G401 (cell line): ENCODE measurements around the gene POLG. TPM values are rescaled to one million over a fixed set of nuclear protein-coding genes. Genes with fewer than 3 reads are reported as not detected.
A peak's percentile ranks its signal among the peaks of the same experiment; 100 is the strongest.

ENCODE experiments used
- DNase-seq: peaks from one replicate; pipeline ENCODE4 v3.0.0-alpha.2; 2015; ENCODE audit warnings: low spot score
- in situ Hi-C: cut with HindIII; loops from 2 replicates; pipeline ENCODE4 v1.10.0; 2016; ENCODE audit warnings: low sequenced_read_pairs, mixed read lengths
- total RNA-seq: library from RNA; depleted of rRNA; stranded (reverse); fragments of >200 nt; shearing (Covaris generic); gene quantifications from 2 replicates; pipeline ENCODE4 v1.2.3, GENCODE V29; 2014; rRNA removed

The POLG gene
- total RNA-seq = 93.8 and 95.5 TPM in 2 replicates

DNA sequence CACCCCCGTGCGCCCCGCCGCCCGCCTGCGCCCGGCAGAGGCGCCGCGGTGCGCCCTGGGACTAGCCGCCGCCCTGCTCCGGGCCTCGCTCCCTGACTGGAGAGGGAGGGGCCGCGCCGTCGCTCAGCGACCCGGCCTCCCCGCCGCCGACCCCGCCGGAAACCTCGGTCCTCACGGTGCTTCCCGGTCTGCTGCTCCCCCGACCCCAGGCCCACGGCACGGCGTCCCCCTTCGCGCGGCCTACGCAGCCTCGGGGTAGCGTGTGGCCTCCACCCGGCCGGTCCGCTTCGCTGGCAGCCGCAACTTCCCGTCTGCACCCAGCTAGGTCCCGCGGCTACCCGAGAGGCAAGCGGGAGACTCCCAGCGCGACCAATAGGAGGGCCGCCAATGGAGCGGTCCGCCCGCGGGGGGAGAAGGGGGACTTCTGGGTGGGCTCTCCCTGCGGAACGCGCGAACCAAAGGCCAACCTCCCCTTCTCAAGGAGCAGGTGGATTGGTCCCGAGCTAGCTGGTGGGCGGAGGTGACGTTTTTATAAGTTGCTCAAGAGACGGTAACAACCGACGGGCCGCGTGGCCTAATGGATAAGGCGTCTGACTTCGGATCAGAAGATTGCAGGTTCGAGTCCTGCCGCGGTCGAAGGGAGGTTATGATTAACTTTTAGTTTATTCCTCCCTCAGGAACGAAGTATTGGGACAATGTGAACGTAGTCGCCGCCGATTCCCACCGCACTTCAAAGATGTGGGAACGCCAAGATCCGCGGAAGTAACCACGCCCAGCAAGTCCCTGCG, at the start of gene POLG:
Gene POLG (minus strand): TSS at position 315 of the 788 bp plus-strand sequence. CDS start 1,070 bp downstream, outside the sequence.
- peak; percentile 99 for DNase-seq
- in situ Hi-C loops = no loop called here

DNA sequence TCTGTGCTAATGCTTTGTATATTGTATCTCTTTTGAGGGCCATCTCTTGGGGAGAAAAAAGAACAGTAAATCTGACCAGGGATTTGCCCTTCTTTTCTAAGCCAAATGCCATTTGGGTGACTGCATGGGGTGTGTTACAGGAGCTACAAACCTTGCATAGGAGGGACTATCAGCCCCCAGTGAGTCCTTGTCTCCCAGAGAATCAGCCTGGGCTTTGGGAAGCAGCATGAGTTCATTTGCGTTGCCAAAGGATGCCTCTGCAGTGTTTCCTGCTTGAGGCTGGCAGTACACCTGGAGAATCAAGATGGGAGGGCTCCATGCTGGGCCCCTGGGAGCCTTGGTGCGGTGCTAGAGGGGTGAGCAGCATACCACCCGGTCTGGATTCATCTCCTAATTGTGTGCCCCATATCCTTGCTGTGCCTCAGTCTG, 49.6 kb upstream of the POLG start:
- DNase-seq = no peak
- in situ Hi-C loops = no loop called here

DNA sequence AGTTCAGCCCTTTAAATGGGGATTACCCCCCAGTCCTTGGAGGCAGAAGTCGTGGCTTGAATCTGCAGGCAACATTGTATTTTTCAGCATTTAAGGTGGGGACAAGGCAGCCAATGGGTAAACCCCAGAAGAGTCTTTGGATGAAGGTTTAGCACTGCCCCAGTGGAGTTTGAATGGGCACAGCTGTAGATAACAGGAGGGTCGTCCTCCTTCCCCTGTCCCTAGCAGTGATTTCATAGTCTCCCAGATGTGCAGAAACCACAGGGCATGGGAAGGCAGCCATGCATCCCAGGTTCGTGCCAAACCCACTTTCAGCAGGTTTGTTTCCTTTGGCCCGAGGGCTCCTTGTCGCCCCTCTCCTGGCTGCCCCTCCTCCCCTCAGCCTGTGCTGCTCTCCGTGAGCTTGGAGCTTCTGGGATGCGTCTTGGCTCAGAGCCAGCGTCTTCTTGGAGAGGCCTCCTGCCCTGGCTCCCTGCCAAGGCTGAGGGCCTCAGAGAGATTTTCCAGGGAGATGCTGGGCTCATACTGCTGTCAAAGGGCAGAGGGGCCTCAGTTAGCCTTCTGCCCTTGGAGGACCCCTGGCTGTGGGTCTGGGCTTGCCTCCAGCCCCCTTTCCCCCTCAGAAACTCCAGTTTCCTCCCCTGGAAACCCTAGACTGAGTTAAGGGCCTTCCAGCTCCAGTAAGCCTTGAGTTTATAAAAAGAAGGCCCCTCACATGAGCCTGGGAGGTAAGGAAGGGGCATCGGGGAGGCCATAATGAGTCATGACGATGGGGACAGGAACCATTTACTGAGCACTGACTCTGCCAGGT, 48.9 kb upstream of the POLG start:
- in situ Hi-C loops = no loop called here
- DNase-seq = peak; percentile 92

DNA sequence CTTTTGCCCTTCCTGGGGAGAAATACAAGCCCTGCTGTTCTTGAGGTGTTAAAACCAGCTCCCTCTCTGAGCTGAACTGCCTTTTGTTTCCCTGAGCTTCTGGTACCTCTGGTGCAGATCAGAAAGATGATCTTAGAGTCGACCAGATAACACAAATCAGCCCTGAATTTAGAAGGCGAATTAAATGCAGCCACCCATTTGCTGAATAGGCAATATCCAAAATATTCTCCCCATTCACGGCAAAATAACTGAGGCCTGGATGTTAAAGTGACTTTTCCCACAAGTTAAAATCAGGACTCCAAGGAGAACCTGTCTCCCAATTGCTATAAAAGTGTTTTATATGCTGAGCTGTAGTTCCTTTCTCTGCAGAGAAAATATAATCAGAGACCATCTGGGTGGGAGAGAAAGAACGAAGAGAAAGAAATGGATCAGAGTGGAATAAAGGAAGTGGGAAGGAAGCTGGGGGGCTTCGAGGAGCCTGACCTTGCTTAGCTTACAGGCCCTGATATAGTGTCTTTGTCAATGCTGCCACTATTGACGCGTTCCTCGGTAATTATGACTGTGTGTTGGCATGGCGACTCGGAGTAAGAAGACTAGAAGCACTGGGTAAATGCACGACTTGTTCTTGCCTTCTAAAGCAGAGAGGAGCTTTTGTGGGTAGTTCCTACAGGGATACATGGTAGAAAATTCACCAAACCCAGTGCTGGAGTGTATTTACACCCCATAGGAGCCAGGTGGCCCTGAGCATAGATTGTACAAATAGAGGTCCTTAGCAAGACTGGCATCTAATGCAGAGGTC, 47.5 kb upstream of the POLG start:
- no peak for DNase-seq
- in situ Hi-C loops = no loop called here

DNA sequence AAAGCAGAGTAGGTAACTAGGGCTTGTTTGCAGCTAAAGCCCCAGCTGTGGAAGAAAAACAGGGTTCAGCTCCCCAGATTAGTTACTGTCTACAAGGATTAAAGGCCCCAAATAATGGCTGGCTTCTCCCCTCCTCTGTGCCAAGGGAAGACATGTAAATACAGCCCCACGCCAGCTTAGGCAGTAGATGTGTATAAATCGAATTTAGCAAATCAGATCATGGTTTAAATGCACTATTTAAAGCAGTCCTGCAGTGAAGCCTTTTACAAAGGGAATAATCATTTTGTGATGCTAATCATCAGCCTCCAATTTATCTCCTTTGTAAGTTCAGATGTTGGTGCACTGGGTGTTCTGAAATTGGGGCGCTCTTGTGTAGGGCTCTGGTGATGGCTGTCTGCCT, 46.7 kb upstream of the POLG start:
- in situ Hi-C loops = no loop called here
- no peak for DNase-seq

DNA sequence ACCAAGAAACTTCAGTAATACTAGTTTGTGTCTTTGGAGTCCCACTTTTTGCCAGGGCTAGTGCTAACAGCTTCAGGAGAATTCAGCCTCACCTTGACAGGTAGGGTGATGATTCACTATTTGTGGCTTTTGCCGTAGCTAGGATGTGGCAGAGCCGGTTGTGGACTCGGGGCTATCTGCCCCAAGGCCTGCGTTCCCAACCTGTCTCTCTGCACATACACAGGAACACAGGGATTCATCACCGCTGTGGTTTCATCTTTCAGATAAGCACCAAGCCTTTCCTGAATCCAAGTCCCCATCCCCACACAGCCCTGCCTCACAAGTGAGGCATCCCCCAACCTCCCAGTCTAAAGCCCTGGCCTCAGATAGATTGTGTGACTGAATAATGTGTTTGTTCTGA, 45.2 kb upstream of the POLG start:
- no peak for DNase-seq
- in situ Hi-C loops = no loop called here

DNA sequence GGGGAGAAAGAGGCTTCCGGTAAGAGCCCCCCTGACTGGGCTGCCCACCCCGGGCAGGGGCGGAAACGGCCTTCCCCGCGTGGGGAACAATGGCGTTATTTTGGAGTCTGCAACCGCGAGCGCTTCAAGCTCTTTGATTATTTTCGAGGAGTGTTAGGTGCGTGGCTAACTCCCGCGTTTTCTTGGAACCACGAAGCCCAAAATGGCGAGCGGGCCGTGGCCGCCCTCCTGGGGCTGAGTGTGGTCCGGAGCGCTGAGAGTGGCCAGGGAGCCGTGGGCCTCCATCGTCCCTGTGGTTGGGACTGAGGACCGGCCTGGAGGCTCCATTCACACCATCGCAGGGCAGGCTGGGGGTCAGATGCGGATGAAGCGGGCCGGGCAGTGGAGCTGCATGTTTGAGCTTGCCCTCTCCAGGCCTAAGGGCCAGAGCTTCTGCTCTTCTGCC, 44.6 kb upstream of the POLG start:
- in situ Hi-C loops = no loop called here
- DNase-seq = no peak

DNA sequence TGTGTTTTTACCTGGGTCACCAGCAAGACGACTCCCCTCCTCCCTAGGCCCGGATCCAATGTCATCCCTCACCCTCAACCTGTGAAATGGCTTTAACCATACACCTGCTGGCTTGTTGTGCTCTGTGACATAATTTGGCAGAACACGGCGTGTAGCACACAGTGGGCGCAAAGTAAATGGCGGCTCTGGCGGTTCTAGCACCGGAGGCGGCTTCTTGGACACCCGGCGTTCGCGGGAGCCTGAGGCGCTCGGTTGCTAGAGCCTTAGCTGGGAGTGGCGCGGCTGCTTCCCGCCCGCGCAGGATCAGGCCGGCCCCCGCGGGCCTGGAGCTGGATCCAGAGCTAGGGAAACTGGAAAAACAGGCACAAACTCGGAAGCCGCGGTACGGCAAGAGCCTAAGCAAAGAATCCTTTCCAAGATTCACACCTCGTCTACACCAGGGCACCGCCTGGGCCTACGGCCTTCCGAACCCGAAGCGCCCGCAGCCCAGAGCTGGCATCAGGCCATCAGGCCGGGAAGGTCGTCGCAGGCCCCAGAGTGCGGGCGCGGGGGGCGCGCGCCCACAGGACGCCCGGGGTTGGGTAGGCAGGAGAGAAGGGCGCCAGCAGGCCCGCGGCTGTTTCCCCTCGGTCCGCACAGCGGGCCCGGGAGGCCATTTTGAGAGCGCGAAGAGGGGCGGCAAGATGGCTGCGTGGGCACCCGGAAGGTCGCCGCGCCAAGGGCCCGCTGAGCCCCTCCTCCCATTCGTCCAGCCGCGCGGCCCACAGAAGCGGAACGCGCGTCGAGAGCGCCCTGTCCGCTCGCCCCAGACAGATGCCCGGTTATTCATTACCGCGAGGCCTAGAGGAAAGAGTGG, 43.9 kb upstream of the POLG start:
- in situ Hi-C loops = no loop called here
- DNase-seq = no peak

DNA sequence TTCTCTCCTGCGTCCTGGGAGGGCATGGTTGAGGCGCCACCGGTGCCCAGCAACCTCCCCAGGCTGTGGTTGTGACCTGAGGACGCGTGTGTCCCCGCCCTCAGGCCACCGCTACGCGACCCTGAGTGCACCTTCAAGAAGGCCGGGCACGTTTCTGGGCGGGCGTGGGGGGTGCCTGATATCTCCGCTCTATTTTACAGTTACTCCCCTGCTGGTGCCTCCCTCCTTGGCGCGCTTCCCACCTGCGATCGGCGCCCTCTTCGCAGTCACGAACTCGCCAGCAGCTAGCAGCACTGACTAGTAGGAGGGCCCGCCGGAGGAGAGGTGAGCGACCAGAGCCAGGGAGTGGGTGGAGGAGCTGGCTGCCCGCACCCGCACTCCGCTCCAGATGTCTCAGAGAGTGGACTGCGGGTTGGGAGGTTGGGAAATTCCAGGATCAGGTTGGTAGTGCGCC, 43.2 kb upstream of the POLG start:
- no peak for DNase-seq
- in situ Hi-C loops = no loop called here

DNA sequence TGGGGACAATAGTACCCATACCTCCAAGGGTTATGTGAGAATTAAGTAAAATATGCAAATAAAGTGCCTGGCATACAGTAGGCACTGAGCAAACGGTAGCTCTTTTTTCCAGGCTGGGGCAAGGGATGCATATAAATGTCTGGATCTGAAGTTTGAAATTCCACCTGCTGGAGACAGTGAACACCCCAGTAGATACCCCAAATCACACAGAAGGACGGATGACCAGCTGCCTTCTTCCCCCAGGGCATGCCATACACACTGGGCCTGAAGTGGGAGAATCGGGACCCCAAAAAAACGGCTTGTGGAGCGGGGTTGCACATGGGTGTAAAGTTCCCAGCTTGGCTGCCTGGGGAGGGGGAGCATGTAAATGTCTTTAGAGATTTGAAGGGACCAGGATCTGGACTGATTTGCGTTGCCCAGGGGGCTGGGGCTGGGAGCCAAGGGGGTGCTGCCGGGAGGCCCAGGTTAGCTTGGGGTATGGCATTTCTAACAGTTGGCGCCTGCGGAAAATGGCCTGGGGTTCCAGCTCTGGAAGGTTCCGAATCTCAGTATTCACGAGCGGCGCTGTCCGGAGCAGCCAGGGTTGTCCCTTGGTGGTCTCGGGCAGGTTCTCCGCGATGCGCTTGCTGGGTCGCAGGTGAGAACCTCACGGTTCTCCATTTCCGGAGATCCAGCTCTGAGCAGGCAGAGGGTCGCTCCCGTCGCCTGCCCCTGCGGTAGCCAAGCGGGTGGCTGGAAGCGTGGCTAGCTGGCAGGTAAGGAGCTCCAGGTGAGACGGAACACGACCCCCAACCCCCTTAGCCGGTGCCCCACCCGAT, 42.6 kb upstream of the POLG start:
- in situ Hi-C loops = no loop called here
- no peak for DNase-seq

DNA sequence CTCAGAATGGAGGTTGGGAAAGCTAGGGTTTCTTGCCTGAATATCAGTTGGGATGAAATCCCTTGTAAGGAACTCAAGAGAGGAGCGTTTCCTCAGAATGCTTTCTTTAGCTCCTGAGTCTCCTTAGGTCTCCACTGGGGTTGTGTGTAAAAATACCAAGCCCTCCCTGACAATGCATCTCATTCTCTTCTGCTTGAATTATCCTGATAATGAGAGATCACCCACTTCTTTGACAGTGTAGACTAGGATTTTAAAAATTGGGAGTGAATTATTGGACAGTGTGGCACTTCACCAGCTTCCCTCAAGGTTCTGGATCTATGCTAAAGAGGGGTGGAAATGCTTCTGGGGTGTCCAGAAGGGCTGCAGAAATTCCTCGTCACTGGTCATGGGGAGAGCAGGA, 41.8 kb upstream of the POLG start:
- in situ Hi-C loops = no loop called here
- no peak for DNase-seq

DNA sequence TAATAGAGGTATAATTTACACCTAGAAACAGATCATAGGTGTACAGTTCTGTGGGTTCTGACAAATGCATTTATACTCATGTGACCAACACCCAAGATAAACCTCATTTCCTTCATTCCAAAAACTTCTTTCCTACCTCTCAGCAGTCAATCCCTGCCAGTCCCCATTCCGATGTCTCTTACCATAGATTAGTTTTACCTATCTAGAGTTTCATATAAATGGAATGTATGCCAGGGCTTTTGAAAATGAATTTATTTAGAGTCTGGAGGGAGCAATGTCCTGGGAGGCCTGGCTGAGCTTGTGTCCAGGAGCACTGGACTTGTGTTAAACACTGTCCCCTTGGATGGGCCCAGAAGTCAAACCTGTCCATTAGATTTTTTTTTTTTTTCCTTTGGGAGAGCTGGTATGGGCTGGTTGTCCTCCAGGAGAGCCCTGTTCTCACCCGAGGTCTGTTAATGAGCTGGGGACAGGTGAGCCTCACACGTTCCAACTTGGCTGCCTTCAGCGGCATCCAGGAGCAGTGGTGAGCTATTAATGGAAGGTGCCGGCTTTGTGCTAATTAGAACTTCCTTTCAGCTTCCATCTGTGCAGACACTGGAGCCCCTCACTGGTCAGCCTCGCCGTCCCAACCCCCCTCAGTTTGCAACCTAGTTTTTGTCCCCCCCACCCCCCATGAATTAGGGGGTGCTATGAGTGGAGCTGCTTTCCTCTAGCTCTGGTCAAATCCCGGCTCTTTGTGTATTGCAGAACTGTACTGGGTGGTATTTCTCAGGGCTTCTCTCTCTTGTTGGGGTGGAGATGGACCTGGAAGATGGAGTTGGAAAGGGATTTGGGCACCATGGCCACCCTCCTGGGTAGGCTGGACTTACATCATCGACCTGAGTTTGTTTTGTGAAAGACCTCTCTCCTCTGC, 40.7 kb upstream of the POLG start:
- in situ Hi-C loops = no loop called here
- DNase-seq = peak; percentile 85

DNA sequence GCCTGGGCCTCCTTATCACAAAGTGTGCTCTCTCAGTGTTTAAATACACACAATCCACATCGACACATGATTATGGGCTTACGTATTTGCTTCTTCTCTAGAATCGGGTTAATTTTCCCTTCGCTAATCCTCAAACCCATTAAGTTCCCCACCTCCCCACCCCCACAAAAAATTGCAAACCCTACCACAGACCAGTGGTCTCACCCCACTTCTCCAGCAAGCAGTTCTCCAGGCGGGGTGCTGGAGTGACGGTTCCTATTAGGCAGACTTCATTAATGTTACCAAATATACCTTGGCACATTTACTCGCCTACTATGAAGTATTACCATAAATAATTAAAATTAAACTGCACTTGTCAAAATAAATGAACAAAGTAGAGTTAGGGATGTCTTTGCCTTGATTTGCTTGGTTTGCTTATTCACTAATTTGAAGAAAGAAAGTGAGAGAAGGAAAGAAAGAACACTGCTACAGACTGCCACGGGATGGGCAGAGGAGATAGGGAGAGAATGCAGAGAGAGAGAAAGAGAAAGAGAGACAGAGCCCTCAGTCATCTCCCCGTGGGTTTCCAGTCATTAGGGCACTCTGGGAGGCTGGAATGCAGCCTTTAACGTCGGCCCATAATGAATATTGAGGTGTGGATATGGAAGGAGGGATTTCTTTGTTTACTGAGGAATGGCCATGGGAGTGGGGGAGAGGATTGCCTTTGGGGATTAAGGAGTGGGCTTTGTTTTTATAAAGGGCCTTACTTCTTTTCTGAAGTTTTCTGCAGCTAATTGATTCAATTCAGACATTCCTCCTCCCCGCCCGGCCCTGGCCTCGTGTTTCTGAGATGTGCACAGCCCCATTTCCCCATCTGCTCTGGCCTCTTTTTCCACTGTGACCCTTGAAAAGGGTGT, 39.7 kb upstream of the POLG start:
- in situ Hi-C loops = no loop called here
- DNase-seq = no peak

DNA sequence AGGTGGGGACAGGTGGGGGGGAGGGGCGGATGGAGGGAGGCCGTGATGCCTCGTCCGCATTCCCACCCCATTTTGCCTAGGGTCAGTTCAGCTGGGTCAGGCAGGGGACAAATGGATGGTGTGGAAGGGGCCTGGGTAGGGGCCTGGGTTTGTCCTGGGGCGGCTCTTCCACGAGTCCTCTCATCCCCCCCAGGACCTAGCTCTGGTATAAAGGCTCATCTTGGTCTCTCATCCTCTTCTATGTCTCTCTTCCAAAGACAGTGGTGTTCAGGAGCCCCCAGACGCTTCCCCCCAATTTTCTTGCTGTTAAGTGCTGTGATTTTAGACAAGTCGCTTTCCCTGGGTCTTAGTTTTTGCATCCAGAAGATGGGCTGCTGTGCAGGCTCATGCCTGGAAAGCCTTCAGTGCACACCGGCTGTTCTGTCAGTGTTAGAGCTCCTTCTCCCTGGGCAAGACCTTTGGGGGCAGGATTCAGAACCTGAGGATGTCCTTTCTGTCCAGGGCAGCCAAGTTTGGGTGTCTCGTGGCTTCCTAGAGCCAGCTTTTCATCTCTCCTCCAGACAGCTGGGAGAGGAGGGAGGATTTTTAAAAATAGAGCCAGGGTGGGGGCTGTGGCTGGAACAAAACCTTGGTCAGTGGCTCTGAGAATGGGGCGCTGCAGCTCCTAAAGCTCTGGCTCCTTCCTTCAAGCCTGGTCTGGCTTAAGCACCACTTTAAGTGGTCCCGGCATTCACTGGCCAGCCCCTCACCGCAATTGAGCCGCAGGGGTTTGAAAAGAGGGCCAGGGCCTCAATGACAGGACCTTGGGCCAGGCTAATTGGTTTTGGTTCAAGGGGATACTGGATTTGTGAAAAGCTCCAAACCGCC, 37.7 kb upstream of the POLG start:
- DNase-seq = no peak

More for the DNA sequence above, 37.7 kb upstream of the POLG start:
- in situ Hi-C loops = no loop called here
